ENCODE measurements around the gene MAT1A.
"Not testable (repeated sequence)": the region's sequence is repeated elsewhere in the genome, so short reads cannot be mapped to it uniquely, and the experiment has no call there.

Gene MAT1A

DNA sequence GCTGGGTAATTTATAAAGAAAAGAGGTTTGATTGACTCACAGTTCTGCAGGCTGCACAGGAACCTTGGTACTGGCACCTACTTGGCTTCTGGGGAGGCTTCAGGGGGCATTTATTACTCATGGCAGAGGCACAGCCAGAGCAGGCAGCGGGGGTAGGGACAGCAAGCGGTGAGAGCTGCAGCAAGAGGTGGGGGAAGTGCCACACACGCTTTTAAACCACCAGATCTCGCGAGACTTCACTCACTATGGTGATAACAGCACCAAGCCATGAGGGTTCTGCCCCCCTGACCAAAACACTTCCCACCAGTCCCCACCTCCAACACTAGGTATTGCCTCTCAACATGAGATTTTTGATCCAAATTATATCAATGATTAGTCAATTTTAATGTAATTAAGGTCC lies 24.1 kb upstream of the MAT1A start:
- H3K27ac ChIP-seq (ENCODE audit: extremely low read depth, low read depth, low read length), result no peak overlapping the region
- ChIA-PET POLR2A (no interaction called here), CTCF (no interaction called here)
- no peaks in the 10 kb centered on the region for H3K36me3 ChIP-seq (ENCODE audit: control insufficient read depth in 2 of 2, insufficient read depth in 1 of 2, low read length in 2 of 2)
- H3K9me3 ChIP-seq (ENCODE audit: control insufficient read depth, insufficient read depth, low read depth, low read length), result no peaks in the 10 kb centered on the region
- no peak overlapping the region for H3K4me3 ChIP-seq (ENCODE audit: low read depth, low read length)
- TF ChIP-seq ZNF768 (tag by site-specific recombination; IDR thresholded peaks at IDR 0.05) (no peak), ZNF426 (tag by site-specific recombination; IDR thresholded peaks at IDR 0.05) (no peak), ZNF777 (tag by site-specific recombination; IDR thresholded peaks at IDR 0.05; ENCODE audit: borderline replicate concordance) (no peak), ZNF211 (tag by site-specific recombination; IDR thresholded peaks at IDR 0.05; ENCODE audit: low read depth) (no peak), ZNF830 (tag by site-specific recombination; IDR thresholded peaks at IDR 0.05; ENCODE audit: low read depth) (no peak), BCL11B (tag by site-specific recombination; IDR thresholded peaks at IDR 0.05; ENCODE audit: low read depth) (no peak), ZNF175 (tag by site-specific recombination; IDR thresholded peaks at IDR 0.05) (no peak), ZNF48 (tag by site-specific recombination; IDR thresholded peaks at IDR 0.05) (no peak), ZNF555 (tag by site-specific recombination; conservative IDR thresholded peaks at IDR 0.05) (no peak), ZNF19 (tag by site-specific recombination; IDR thresholded peaks at IDR 0.05; ENCODE audit: low read depth) (no peak), SP2 (tag by site-specific recombination; IDR thresholded peaks at IDR 0.05) (no peak), ZNF701 (tag by site-specific recombination; IDR thresholded peaks at IDR 0.05) (no peak), ZNF416 (tag by site-specific recombination; IDR thresholded peaks at IDR 0.05) (no peak)
- TF ChIP-seq, protein P1, sequence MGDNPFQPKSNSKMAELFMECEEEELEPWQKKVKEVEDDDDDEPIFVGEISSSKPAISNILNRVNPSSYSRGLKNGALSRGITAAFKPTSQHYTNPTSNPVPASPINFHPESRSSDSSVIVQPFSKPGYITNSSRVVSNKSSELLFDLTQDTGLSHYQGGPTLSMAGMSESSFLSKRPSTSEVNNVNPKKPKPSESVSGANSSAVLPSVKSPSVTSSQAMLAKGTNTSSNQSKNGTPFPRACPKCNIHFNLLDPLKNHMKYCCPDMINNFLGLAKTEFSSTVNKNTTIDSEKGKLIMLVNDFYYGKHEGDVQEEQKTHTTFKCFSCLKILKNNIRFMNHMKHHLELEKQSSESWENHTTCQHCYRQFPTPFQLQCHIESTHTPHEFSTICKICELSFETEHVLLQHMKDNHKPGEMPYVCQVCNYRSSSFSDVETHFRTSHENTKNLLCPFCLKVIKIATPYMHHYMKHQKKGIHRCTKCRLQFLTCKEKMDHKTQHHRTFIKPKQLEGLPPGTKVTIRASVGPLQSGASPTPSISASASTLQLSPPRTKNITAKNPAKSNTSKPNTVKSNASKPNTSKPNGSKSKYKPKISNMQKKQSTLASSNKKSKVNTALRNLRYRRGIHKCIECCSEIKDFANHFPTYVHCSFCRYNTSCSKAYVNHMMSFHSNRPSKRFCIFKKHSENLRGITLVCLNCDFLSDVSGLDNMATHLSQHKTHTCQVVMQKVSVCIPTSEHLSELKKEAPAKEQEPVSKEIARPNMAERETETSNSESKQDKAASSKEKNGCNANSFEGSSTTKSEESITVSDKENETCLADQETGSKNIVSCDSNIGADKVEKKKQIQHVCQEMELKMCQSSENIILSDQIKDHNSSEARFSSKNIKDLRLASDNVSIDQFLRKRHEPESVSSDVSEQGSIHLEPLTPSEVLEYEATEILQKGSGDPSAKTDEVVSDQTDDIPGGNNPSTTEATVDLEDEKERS (tag by site-specific recombination; IDR thresholded peaks at IDR 0.05), result no peak
- TF ChIP-seq, protein P2, sequence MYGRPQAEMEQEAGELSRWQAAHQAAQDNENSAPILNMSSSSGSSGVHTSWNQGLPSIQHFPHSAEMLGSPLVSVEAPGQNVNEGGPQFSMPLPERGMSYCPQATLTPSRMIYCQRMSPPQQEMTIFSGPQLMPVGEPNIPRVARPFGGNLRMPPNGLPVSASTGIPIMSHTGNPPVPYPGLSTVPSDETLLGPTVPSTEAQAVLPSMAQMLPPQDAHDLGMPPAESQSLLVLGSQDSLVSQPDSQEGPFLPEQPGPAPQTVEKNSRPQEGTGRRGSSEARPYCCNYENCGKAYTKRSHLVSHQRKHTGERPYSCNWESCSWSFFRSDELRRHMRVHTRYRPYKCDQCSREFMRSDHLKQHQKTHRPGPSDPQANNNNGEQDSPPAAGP (tag by site-specific recombination; IDR thresholded peaks at IDR 0.05), result no peak
- TF ChIP-seq, protein P3, sequence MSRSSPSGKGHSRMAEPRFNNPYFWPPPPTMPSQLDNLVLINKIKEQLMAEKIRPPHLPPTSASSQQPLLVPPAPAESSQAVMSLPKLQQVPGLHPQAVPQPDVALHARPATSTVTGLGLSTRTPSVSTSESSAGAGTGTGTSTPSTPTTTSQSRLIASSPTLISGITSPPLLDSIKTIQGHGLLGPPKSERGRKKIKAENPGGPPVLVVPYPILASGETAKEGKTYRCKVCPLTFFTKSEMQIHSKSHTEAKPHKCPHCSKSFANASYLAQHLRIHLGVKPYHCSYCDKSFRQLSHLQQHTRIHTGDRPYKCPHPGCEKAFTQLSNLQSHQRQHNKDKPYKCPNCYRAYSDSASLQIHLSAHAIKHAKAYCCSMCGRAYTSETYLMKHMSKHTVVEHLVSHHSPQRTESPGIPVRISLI (tag by site-specific recombination; IDR thresholded peaks at IDR 0.05), result no peak
- TF ChIP-seq, protein P4, sequence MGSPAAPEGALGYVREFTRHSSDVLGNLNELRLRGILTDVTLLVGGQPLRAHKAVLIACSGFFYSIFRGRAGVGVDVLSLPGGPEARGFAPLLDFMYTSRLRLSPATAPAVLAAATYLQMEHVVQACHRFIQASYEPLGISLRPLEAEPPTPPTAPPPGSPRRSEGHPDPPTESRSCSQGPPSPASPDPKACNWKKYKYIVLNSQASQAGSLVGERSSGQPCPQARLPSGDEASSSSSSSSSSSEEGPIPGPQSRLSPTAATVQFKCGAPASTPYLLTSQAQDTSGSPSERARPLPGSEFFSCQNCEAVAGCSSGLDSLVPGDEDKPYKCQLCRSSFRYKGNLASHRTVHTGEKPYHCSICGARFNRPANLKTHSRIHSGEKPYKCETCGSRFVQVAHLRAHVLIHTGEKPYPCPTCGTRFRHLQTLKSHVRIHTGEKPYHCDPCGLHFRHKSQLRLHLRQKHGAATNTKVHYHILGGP (tag by site-specific recombination; IDR thresholded peaks at IDR 0.05), result no peak
- H3K4me1 ChIP-seq (ENCODE audit: control insufficient read depth, insufficient read depth, low read length), result no peaks in the 10 kb centered on the region

DNA sequence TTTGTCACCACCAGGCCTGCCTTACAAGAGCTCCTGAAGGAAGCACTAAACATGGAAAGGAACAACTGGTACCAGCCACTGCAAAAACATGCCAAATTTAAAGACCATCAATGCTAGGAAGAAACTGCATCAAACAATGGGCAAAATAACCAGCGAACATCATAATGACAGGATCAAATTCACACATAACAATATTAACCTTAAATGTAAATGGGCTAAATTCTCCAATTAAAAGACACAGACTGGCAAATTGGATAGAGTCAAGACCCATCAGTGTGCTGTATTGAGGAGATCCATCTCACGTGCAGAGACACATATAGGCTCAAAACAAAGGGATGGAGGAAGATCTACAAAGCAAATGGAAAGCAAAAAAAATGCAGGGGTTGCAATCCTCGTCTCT lies 16.5 kb upstream of the MAT1A start:
- H3K27ac ChIP-seq (ENCODE audit: extremely low read depth, low read depth, low read length); H3K9me3 ChIP-seq (ENCODE audit: control insufficient read depth, insufficient read depth, low read depth, low read length); CTCF ChIA-PET; H3K4me1 ChIP-seq (ENCODE audit: control insufficient read depth, insufficient read depth, low read length); POLR2A ChIA-PET; H3K36me3 ChIP-seq (ENCODE audit: control insufficient read depth in 2 of 2, insufficient read depth in 1 of 2, low read length in 2 of 2); H3K4me3 ChIP-seq (ENCODE audit: low read depth, low read length): not testable (repeated sequence)

All from HEK293 (cell line).